GM11168 (cell line): ENCODE measurements around the gene ARHGAP28.

Experiments used
- in situ Hi-C: fragments of 300-500 bp; cut with MboI; formaldehyde crosslinking; loops from one replicate; pipeline ENCODE4 v1.12.0; 2022; ENCODE audit warnings: low sequenced_read_pairs; ENCODE audit not compliant: unreplicated experiment

The ARHGAP28 gene

GRCh38 chr18:6859676-6860422 is 130.3 kb downstream of the ARHGAP28 start:
- in situ Hi-C loops: no loop called here

- in situ Hi-C loops: no loop called here
These were observed 131.4 kb downstream of the ARHGAP28 start for GRCh38 chr18:6860804-6861448.

- in situ Hi-C loops: no loop called here
These were observed 135.7 kb downstream of the ARHGAP28 start for GRCh38 chr18:6865251-6865650.

GRCh38 chr18:6866552-6867085 is 137.1 kb downstream of the ARHGAP28 start:
- in situ Hi-C loops: no loop called here

- in situ Hi-C loops: no loop called here
These were observed 138.5 kb downstream of the ARHGAP28 start for GRCh38 chr18:6868033-6868432.

- in situ Hi-C loops: no loop called here
These were observed 142.1 kb downstream of the ARHGAP28 start for GRCh38 chr18:6871566-6871965.

- in situ Hi-C loops: no loop called here
These were observed 143.7 kb downstream of the ARHGAP28 start for GRCh38 chr18:6873040-6873751.

GRCh38 chr18:6874315-6874714 is 144.8 kb downstream of the ARHGAP28 start:
- in situ Hi-C loops: no loop called here

GRCh38 chr18:6875749-6876148 is 146.2 kb downstream of the ARHGAP28 start:
- in situ Hi-C loops: loop anchor here (25.0 kb wide), 1 partner anchor 338 kb away; no protein-coding TSS in a partner anchor

- in situ Hi-C loops: loop anchor here (25.0 kb wide), 1 partner anchor 339 kb away; no protein-coding TSS in a partner anchor
These were observed 147.1 kb downstream of the ARHGAP28 start for GRCh38 chr18:6876641-6877041.

GRCh38 chr18:6877288-6877687 is 147.8 kb downstream of the ARHGAP28 start:
- in situ Hi-C loops: loop anchor here (25.0 kb wide), 1 partner anchor 340 kb away; no protein-coding TSS in a partner anchor

- in situ Hi-C loops: loop anchor here (25.0 kb wide), 1 partner anchor 341 kb away; no protein-coding TSS in a partner anchor
These were observed 149.2 kb downstream of the ARHGAP28 start for GRCh38 chr18:6878556-6879297.

- in situ Hi-C loops: loop anchor here (25.0 kb wide), 1 partner anchor 342 kb away; no protein-coding TSS in a partner anchor
These were observed 150.1 kb downstream of the ARHGAP28 start for GRCh38 chr18:6879508-6880195.

GRCh38 chr18:6881034-6881820 is 151.7 kb downstream of the ARHGAP28 start:
- in situ Hi-C loops: loop anchor here (25.0 kb wide), 1 partner anchor 344 kb away; no protein-coding TSS in a partner anchor

GRCh38 chr18:6882401-6882800 is 152.9 kb downstream of the ARHGAP28 start:
- in situ Hi-C loops: loop anchor here (25.0 kb wide), 1 partner anchor 345 kb away; no protein-coding TSS in a partner anchor

- in situ Hi-C loops: loop anchor here (25.0 kb wide), 1 partner anchor 348 kb away; no protein-coding TSS in a partner anchor
These were observed 155.5 kb downstream of the ARHGAP28 start for GRCh38 chr18:6885006-6885481.

GRCh38 chr18:6885992-6886796 is 156.7 kb downstream of the ARHGAP28 start:
- in situ Hi-C loops: loop anchor here (25.0 kb wide), 1 partner anchor 349 kb away; no protein-coding TSS in a partner anchor
